WTC11 (cell line): Measurements from ENCODE around the gene SH3RF2. TPM values are rescaled to one million over a fixed set of nuclear protein-coding genes. Genes with fewer than 3 reads are reported as not detected.
A peak's percentile ranks its signal among the peaks of the same experiment; 100 is the strongest.

Experiments
- ATAC-seq: fragments of 200-7000 bp; cut with Tn5 transposase; 2 replicates; pipeline ENCODE4 v1.10.0; 2021; ENCODE audit warnings: mild to moderate bottlenecking, moderate library complexity
- CTCF ChIA-PET: fragments of 300-600 bp; sonication (Branson Sonifier 250); formaldehyde crosslinking; loops from one replicate; lab custom pipeline; 2021; ENCODE audit warnings: antibody characterized with exemption; lab: Charles Lee
- POLR2A ChIA-PET: fragments of 350-600 bp; sonication (Branson Sonifier 250); formaldehyde crosslinking; loops from one replicate; lab custom pipeline; 2021; ENCODE audit warnings: antibody characterized with exemption; lab: Charles Lee
- DNase-seq: peaks from one replicate; pipeline ENCODE4 v3.0.0; 2021; ENCODE audit warnings: low spot score
- H3K27ac Mint-ChIP-seq: 2 replicates; pipeline ENCODE4 v1.8.0; 2021; ENCODE audit warnings: mixed read lengths
- H3K27me3 Mint-ChIP-seq: 2 replicates; pipeline ENCODE4 v1.8.0; 2021; ENCODE audit warnings: low read depth, mild to moderate bottlenecking, moderate library complexity, mixed read lengths
- H3K36me3 Mint-ChIP-seq: 2 replicates; pipeline ENCODE4 v1.8.0; 2021; ENCODE audit warnings: mixed read lengths
- H3K4me1 Mint-ChIP-seq: 2 replicates; pipeline ENCODE4 v1.8.0; 2022; ENCODE audit warnings: mixed read lengths
- H3K4me3 Mint-ChIP-seq: 2 replicates; pipeline ENCODE4 v1.8.0; 2021; ENCODE audit warnings: mild to moderate bottlenecking, moderate library complexity, mixed read lengths
- H3K9me3 Mint-ChIP-seq: 2 replicates; pipeline ENCODE4 v1.8.0; 2021; ENCODE audit warnings: mixed read lengths
- ATF2 ChIP-seq: sonication (generic); formaldehyde crosslinking; IDR thresholded peaks from 2 replicates; pipeline ENCODE4 v1.8.1; 2022; ENCODE audit warnings: low read depth, missing genetic modification reagents, borderline replicate concordance
- ATF6 ChIP-seq: sonication (generic); formaldehyde crosslinking; IDR thresholded peaks from 2 replicates; pipeline ENCODE4 v1.8.1; 2023; ENCODE audit warnings: mild to moderate bottlenecking, missing genetic modification reagents
- CBFB ChIP-seq: sonication (generic); formaldehyde crosslinking; IDR thresholded peaks from 2 replicates; pipeline ENCODE4 v1.8.1; 2022; ENCODE audit warnings: mild to moderate bottlenecking, low read depth, missing genetic modification reagents
- EMX1 ChIP-seq: fragments of 250-450 bp; sonication (Bioruptor Pico); IDR thresholded peaks from 2 replicates; pipeline ENCODE4 v1.8.0; 2021; ENCODE audit warnings: mild to moderate bottlenecking
- HMGXB4 ChIP-seq: sonication (generic); formaldehyde crosslinking; IDR thresholded peaks from 2 replicates; pipeline ENCODE4 v1.8.1; 2023; ENCODE audit warnings: mild to moderate bottlenecking, moderate library complexity, missing genetic modification reagents
- MLX ChIP-seq: sonication (generic); formaldehyde crosslinking; IDR thresholded peaks from 2 replicates; pipeline ENCODE4 v1.8.1; 2023; ENCODE audit warnings: mild to moderate bottlenecking, missing genetic modification reagents, moderate library complexity
- MXD4 ChIP-seq: fragments of 250-450 bp; sonication (Bioruptor Pico); IDR thresholded peaks from 2 replicates; pipeline ENCODE4 v1.8.0; 2021; ENCODE audit warnings: mild to moderate bottlenecking, moderate library complexity, borderline replicate concordance
- TEAD4 ChIP-seq: sonication (generic); formaldehyde crosslinking; IDR thresholded peaks from 2 replicates; pipeline ENCODE4 v1.8.0; 2022; ENCODE audit warnings: mild to moderate bottlenecking, missing genetic modification reagents
- USF2 ChIP-seq: sonication (generic); formaldehyde crosslinking; IDR thresholded peaks from 2 replicates; pipeline ENCODE4 v1.8.1; 2023; ENCODE audit warnings: mild to moderate bottlenecking, missing genetic modification reagents, moderate library complexity
- ZBTB21 ChIP-seq: sonication (generic); formaldehyde crosslinking; IDR thresholded peaks from 2 replicates; pipeline ENCODE4 v1.8.1; 2023; ENCODE audit warnings: mild to moderate bottlenecking, missing genetic modification reagents, borderline replicate concordance
- ZNF317 ChIP-seq: sonication (generic); formaldehyde crosslinking; IDR thresholded peaks from 2 replicates; pipeline ENCODE4 v1.8.1; 2023; ENCODE audit warnings: low read depth, mild to moderate bottlenecking, moderate library complexity, missing genetic modification reagents, borderline replicate concordance
- ZNF423 ChIP-seq: fragments of 250-450 bp; sonication (Bioruptor Pico); IDR thresholded peaks from 2 replicates; pipeline ENCODE4 v2.1.2; 2022; ENCODE audit warnings: mild to moderate bottlenecking, moderate library complexity
- total RNA-seq: library from RNA; stranded (reverse); gene quantifications from 3 replicates; pipeline ENCODE4 v1.2.3, GENCODE V29; 2021
- TF ChIP-seq, protein P1 (sequence below): sonication (generic); formaldehyde crosslinking; IDR thresholded peaks from 2 replicates; pipeline ENCODE4 v1.8.0; 2022; ENCODE audit warnings: missing genetic modification reagents
- TF ChIP-seq, protein P2 (sequence below): fragments of 250-450 bp; sonication (Bioruptor Pico); IDR thresholded peaks from 2 replicates; pipeline ENCODE4 v1.8.0; 2021; ENCODE audit warnings: mild to moderate bottlenecking

The SH3RF2 gene
- total RNA-seq, 1 experiment from 2014 or later: 0.83 TPM

GRCh38 chr5:145931718-145932117 lies 4.7 kb upstream of the SH3RF2 start:
- POLR2A ChIA-PET: no interaction called here
- CTCF ChIA-PET: no interaction called here
- no peak for DNase-seq
- Mint-ChIP-seq H3K9me3 (no peaks in the 10 kb centered on the region), H3K27ac (no peak overlapping the region), H3K4me1 (peaks cover 36% of the 10 kb centered on the region), H3K27me3 (no peaks in the 10 kb centered on the region), H3K36me3 (no peaks in the 10 kb centered on the region), H3K4me3 (no peak overlapping the region)
- ATAC-seq: no peak
- TF ChIP-seq MLX (CRISPR knock-in tag) (no peak), CBFB (CRISPR knock-in tag) (no peak), TEAD4 (no peak), USF2 (CRISPR knock-in tag) (no peak), ZNF317 (CRISPR knock-in tag) (no peak), ATF6 (CRISPR knock-in tag) (no peak), ZNF423 (CRISPR knock-in tag) (no peak)

DNA sequence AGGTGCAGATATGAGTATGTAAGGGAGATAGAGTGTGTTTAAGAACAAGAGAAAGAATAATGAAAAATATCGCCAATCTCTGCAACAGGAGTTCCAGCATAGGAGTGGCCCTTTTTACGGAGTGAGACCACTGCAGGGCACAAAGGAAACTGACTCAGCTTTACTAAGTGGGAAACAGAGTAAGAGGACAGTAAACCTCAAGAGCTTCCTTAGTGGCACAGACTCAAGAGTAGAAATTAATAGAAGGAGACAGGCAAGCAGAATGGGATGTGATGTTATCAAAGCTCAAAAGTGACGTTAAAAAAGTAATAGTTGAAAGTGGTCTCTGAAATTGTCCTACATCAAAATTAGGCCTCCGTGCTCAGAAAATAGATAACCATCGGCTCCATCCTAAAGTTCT lies 2.1 kb upstream of the SH3RF2 start:
- ChIA-PET POLR2A (no interaction called here), CTCF (no interaction called here)
- Mint-ChIP-seq H3K36me3 (no peaks in the 10 kb centered on the region), H3K9me3 (no peaks in the 10 kb centered on the region), H3K4me3 (no peak overlapping the region), H3K4me1 (peaks cover 61% of the 10 kb centered on the region), H3K27ac (no peak overlapping the region), H3K27me3 (peaks cover 16% of the 10 kb centered on the region)
- TF ChIP-seq, protein P1, sequence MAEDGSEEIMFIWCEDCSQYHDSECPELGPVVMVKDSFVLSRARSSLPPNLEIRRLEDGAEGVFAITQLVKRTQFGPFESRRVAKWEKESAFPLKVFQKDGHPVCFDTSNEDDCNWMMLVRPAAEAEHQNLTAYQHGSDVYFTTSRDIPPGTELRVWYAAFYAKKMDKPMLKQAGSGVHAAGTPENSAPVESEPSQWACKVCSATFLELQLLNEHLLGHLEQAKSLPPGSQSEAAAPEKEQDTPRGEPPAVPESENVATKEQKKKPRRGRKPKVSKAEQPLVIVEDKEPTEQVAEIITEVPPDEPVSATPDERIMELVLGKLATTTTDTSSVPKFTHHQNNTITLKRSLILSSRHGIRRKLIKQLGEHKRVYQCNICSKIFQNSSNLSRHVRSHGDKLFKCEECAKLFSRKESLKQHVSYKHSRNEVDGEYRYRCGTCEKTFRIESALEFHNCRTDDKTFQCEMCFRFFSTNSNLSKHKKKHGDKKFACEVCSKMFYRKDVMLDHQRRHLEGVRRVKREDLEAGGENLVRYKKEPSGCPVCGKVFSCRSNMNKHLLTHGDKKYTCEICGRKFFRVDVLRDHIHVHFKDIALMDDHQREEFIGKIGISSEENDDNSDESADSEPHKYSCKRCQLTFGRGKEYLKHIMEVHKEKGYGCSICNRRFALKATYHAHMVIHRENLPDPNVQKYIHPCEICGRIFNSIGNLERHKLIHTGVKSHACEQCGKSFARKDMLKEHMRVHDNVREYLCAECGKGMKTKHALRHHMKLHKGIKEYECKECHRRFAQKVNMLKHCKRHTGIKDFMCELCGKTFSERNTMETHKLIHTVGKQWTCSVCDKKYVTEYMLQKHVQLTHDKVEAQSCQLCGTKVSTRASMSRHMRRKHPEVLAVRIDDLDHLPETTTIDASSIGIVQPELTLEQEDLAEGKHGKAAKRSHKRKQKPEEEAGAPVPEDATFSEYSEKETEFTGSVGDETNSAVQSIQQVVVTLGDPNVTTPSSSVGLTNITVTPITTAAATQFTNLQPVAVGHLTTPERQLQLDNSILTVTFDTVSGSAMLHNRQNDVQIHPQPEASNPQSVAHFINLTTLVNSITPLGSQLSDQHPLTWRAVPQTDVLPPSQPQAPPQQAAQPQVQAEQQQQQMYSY (CRISPR knock-in tag): no peak
- TF ChIP-seq ZBTB21 (CRISPR knock-in tag): no peak
- TF ChIP-seq ATF2 (CRISPR knock-in tag): no peak
- no peak for TF ChIP-seq EMX1 (CRISPR knock-in tag)
- DNase-seq: no peak
- no peak for ATAC-seq

DNA sequence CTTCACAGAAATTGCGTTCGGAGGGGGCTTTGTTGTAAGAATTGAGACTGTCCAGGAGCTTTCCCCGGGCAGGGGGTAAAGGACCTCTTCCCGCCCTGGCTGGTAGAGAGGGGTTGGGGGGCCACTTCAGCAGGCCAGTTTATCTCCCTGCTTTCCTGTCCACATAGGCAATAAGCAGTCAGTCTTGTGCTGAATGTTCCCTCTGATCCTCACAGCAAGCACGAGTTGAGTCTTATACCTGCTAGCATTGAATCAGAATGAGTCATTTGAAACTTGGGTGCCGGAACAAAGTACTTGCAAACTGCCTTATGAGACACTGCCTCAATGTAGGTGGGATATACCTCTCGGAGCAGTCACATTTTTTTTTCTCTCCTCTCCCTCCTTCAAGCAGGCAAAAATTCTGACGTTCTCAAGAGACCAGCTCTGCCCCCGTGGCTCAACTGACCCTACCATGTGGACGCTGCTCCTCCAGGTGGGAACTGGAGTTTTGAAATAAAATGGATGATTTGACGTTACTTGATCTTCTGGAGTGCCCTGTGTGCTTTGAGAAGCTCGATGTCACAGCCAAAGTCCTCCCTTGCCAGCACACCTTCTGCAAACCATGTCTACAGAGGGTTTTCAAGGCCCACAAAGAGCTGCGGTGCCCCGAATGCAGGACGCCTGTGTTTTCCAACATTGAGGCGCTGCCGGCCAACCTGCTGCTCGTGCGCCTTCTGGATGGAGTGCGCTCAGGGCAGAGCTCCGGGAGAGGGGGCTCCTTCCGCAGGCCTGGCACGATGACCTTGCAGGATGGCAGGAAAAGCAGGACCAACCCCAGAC lies 1.3 kb downstream of the SH3RF2 start:
- H3K4me3 Mint-ChIP-seq: peak overlapping the region; percentile 63
- H3K9me3 Mint-ChIP-seq: no peaks in the 10 kb centered on the region
- peak; percentile 13 for DNase-seq
- H3K27me3 Mint-ChIP-seq: peaks cover 16% of the 10 kb centered on the region
- TF ChIP-seq MXD4 (CRISPR knock-in tag) (no peak), EMX1 (CRISPR knock-in tag) (no peak), ATF2 (CRISPR knock-in tag) (no peak), HMGXB4 (CRISPR knock-in tag) (no peak)
- TF ChIP-seq, protein P2, sequence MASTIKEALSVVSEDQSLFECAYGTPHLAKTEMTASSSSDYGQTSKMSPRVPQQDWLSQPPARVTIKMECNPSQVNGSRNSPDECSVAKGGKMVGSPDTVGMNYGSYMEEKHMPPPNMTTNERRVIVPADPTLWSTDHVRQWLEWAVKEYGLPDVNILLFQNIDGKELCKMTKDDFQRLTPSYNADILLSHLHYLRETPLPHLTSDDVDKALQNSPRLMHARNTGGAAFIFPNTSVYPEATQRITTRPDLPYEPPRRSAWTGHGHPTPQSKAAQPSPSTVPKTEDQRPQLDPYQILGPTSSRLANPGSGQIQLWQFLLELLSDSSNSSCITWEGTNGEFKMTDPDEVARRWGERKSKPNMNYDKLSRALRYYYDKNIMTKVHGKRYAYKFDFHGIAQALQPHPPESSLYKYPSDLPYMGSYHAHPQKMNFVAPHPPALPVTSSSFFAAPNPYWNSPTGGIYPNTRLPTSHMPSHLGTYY (CRISPR knock-in tag): no peak
- H3K4me1 Mint-ChIP-seq: peaks cover 67% of the 10 kb centered on the region
- peak; percentile 12 for ATAC-seq
- no peaks in the 10 kb centered on the region for H3K36me3 Mint-ChIP-seq
- POLR2A ChIA-PET: interaction anchor here (0.9 kb wide), 1 partner anchor 50 kb away, joined by 4 read pairs; no protein-coding TSS in a partner anchor
- H3K27ac Mint-ChIP-seq: no peak overlapping the region
- CTCF ChIA-PET: interaction anchor here (1.0 to 1.1 kb wide), 3 partner anchors 29 to 104 kb away, joined by 4 read pairs; no protein-coding TSS in a partner anchor
